ENCODE measurements around the gene TACO1.

The TACO1 gene

DNA sequence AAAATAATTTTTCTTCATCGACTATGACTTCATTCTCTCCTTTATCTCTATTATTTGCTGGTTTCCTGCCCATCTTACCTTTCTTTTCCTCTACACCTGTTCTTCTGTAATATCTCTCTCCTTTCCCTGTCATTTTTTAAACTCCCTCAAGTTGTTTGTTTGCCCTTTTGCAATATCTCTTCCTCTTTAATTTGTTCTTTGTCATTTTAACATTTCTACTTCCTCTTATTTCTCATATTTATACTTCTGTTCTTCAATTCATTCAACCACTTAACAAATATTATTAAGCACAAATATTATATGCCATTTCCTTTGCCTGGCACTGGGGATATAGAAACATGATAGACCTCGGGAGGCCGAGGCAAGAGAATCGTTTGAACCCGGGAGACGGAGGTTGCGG, 44.2 kb downstream of the TACO1 start:
- no peak for FAIRE-seq
- TF ChIP-seq POLR2A (IDR thresholded peaks at IDR 0.05; ENCODE audit: low read depth, low read length) (no peak), TAF1 (IDR thresholded peaks at IDR 0.05; ENCODE audit: borderline replicate concordance, low read depth, low read length) (no peak), POLR2AphosphoS5 (IDR thresholded peaks at IDR 0.05; ENCODE audit: low read depth, low read length) (no peak)
- DNase-seq (ENCODE audit: insufficient read length): no peak

DNA sequence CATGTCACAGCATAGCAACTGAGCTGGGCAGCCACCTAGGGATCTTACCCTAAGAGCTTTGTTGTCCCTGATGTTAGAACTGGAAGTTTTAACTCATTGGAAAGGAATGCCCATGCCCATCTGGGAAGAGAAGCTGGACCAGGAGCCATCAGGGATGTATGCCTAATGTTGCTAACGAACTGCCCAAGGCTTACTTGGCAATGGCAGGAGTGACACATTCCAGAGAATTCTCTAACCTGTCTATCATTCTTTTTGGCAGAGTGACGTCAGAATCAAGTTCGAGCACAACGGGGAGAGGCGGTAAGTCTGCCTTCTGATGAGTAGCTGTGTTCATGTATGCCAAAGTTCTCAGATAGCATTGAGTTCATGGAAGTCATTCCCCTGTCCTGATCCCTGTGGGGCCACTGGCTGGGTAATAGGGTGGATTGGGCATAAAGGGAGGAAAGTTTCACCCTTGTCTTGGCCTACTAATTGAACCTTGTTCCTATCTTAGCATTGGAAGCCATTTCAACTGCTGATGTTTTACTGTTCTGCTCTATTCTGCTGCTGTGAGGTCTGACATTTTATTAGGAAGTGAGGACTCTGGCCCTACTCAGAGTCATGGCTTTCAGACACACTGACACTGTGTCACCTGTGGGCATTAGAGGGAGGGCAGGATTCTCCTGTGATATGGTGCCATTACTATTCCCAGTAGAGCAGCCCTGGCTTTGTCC, 45.2 kb downstream of the TACO1 start:
- peak; percentile 9 for DNase-seq (ENCODE audit: insufficient read length)
- peak; percentile 51 for FAIRE-seq
- TF ChIP-seq POLR2A (IDR thresholded peaks at IDR 0.05; ENCODE audit: low read depth, low read length): no peak
- TF ChIP-seq TAF1 (IDR thresholded peaks at IDR 0.05; ENCODE audit: borderline replicate concordance, low read depth, low read length): no peak
- TF ChIP-seq POLR2AphosphoS5 (IDR thresholded peaks at IDR 0.05; ENCODE audit: low read depth, low read length): no peak

DNA sequence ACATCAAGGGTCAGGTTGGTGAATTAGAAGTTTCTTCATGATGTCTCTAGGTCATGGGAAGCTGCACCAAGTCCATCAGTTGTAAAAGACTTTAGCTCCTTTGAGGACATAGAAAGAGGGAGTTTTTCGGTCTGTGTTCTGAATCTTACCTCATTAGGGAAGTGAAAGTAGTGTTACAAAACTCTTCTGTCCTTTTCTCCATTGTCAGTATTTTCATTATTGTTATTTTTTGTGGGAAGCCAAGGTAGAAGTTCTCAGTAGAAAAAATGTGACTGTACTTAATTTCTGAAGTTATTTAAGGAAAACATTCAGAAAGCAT, 45.8 kb downstream of the TACO1 start:
- no peak for TF ChIP-seq POLR2A (IDR thresholded peaks at IDR 0.05; ENCODE audit: low read depth, low read length)
- TF ChIP-seq POLR2AphosphoS5 (IDR thresholded peaks at IDR 0.05; ENCODE audit: low read depth, low read length): no peak
- TF ChIP-seq TAF1 (IDR thresholded peaks at IDR 0.05; ENCODE audit: borderline replicate concordance, low read depth, low read length): no peak
- peak; percentile 23 for DNase-seq (ENCODE audit: insufficient read length)
- peak; percentile 36 for FAIRE-seq

DNA sequence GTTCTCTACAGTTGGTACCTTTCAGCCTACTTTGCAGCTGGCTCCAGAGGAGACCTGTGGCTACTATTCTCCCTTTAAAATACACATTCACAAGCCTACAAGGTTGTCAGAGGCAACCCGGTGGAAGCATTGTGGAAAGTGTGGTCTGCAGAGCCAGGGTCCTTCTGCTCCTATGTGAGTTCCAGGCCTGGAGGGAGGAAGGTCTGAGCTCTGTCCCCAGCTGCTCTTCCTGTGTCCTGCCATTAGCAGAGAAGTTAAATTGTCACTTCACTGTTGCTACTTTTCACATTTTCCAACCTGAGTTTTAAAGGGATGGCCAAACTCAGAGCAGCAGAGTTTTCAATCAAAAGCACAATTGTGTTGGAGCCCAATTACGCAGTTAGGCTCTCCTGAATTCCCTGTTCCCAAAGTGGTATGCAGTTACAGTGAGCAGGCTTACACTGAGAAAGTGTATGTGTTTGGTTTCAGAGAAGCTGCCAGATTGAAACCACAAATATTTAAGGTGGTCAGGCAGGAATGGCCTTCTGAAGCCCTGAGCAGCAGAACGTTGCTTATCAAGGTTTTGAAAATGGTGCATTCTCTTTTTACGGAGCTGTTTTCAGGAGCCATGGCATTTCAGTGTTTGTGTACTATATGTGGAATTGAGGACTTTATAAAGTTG, 46.5 kb downstream of the TACO1 start:
- no peak for TF ChIP-seq POLR2A (IDR thresholded peaks at IDR 0.05; ENCODE audit: low read depth, low read length)
- TF ChIP-seq POLR2AphosphoS5 (IDR thresholded peaks at IDR 0.05; ENCODE audit: low read depth, low read length): no peak
- no peak for TF ChIP-seq TAF1 (IDR thresholded peaks at IDR 0.05; ENCODE audit: borderline replicate concordance, low read depth, low read length)
- no peak for DNase-seq (ENCODE audit: insufficient read length)
- no peak for FAIRE-seq

DNA sequence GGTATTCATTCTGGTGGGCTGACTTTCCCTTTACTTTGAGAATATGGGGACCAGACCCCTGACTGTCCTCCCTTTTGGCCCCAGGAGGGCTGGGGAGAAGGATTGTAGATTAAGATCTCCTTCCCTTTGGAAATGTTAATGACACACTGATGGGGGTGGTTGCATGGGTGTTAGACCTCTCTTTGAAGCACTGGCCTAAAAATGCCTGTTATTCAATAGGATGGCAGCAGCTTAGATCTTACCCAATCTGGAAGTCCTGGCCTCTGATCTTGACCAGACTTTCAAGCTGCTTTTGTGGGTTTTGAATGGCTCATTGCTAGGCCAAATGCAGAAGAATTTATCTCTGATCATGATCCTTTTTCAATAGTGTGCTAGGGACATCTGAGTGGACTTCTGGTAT, 47.2 kb downstream of the TACO1 start:
- FAIRE-seq (no peak), DNase-seq (ENCODE audit: insufficient read length) (no peak)
- TF ChIP-seq POLR2AphosphoS5 (IDR thresholded peaks at IDR 0.05; ENCODE audit: low read depth, low read length) (no peak), TAF1 (IDR thresholded peaks at IDR 0.05; ENCODE audit: borderline replicate concordance, low read depth, low read length) (no peak), POLR2A (IDR thresholded peaks at IDR 0.05; ENCODE audit: low read depth, low read length) (no peak)

DNA sequence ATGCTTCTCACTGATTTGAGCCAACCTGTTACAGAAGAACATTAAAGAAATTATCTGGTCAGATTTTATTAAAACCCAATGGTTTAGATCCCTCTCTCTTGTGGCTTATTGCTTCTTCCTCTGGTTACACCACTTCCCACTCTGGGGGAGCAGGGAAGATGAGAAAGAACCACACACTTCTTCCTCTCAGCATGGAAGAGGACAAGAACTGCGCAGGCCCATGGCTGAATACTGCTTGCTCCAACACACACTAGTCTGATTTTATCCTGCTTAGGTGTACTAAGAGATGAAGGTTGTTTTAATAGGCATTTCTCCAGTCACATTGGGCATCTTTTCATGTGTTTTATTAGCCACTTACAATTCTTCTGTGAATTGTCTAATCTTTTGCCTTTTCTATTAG, 49.1 kb downstream of the TACO1 start:
- TF ChIP-seq POLR2A (IDR thresholded peaks at IDR 0.05; ENCODE audit: low read depth, low read length) (no peak), TAF1 (IDR thresholded peaks at IDR 0.05; ENCODE audit: borderline replicate concordance, low read depth, low read length) (no peak), POLR2AphosphoS5 (IDR thresholded peaks at IDR 0.05; ENCODE audit: low read depth, low read length) (no peak)
- DNase-seq (ENCODE audit: insufficient read length) (no peak), FAIRE-seq (no peak)

DNA sequence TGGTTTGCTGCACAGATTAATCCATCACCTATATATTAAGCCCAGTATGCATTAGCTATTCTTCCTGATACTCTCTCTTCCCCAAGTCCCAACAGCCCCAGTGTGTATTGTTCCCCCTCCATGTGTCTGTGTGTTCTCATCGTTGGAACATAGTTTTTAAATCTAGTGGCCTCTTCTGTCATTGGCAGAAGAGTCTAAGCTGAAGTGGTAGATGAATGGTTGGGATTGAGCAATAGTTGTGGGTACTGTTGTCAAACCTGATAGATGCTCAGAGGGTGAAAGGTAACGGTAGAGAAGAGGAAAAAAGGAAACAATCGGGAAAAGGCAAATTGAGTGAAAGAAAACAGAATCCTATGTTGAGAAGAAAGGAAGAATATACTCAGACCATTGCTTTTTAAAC, 51.4 kb downstream of the TACO1 start:
- FAIRE-seq: no peak
- no peak for DNase-seq (ENCODE audit: insufficient read length)
- no peak for TF ChIP-seq POLR2A (IDR thresholded peaks at IDR 0.05; ENCODE audit: low read depth, low read length)
- TF ChIP-seq TAF1 (IDR thresholded peaks at IDR 0.05; ENCODE audit: borderline replicate concordance, low read depth, low read length): no peak
- no peak for TF ChIP-seq POLR2AphosphoS5 (IDR thresholded peaks at IDR 0.05; ENCODE audit: low read depth, low read length)

DNA sequence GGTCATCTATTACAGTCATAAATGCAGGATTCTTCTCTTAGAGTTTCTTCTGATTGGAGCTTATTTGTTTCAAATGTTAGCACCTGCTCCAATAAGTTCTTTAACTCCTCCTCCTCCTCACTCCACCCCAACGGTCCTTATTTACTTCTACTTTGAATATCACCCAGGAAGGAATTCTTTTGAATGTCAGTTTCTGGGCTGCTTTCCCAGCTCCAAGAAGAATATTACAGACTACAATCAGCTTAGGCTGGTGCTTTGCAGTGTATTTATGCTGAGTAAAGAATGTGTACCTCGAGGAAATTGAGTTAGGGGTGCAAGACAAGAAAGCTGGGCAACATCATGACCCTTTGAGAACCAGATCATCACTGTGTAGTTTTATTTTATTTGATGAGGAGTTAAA, 52.4 kb downstream of the TACO1 start:
- no peak for DNase-seq (ENCODE audit: insufficient read length)
- FAIRE-seq: no peak
- TF ChIP-seq TAF1 (IDR thresholded peaks at IDR 0.05; ENCODE audit: borderline replicate concordance, low read depth, low read length) (no peak), POLR2AphosphoS5 (IDR thresholded peaks at IDR 0.05; ENCODE audit: low read depth, low read length) (no peak), POLR2A (IDR thresholded peaks at IDR 0.05; ENCODE audit: low read depth, low read length) (no peak)

DNA sequence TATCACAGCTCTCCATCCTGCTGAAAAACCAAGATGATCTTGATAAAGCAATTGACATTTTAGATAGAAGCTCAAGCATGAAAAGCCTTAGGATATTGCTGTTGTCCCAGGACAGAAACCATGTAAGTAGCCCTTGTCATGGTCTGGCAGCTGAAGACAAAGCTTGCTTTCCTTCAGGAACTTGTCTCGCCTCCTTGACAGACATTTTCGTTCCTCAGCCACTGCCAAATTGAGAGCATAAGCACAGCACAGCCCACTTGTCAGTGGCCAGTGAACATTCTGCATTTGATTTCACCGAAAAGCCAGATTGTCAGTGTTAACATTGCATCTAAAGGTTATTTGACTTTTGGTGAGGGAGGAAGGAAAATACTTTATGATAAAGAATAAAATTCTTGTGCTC, 57.1 kb downstream of the TACO1 start:
- no peak for DNase-seq (ENCODE audit: insufficient read length)
- FAIRE-seq: no peak
- TF ChIP-seq POLR2A (IDR thresholded peaks at IDR 0.05; ENCODE audit: low read depth, low read length) (no peak), POLR2AphosphoS5 (IDR thresholded peaks at IDR 0.05; ENCODE audit: low read depth, low read length) (no peak), TAF1 (IDR thresholded peaks at IDR 0.05; ENCODE audit: borderline replicate concordance, low read depth, low read length) (no peak)

Measured in GM12892 (cell line).